22Rv1 (cell line): ENCODE measurements around the gene RASA3.

Source experiments
- ZFX ChIP-seq: fragments of 450-650 bp; IDR thresholded peaks from 2 replicates; pipeline ENCODE4 v1.6.1; 2017; ENCODE audit warnings: antibody characterized with exemption, borderline replicate concordance
- TF ChIP-seq, protein P1 (sequence below): fragments of 450-650 bp; IDR thresholded peaks from 2 replicates; pipeline ENCODE4 v1.5.1; 2017; ENCODE audit warnings: mild to moderate bottlenecking

DNA sequence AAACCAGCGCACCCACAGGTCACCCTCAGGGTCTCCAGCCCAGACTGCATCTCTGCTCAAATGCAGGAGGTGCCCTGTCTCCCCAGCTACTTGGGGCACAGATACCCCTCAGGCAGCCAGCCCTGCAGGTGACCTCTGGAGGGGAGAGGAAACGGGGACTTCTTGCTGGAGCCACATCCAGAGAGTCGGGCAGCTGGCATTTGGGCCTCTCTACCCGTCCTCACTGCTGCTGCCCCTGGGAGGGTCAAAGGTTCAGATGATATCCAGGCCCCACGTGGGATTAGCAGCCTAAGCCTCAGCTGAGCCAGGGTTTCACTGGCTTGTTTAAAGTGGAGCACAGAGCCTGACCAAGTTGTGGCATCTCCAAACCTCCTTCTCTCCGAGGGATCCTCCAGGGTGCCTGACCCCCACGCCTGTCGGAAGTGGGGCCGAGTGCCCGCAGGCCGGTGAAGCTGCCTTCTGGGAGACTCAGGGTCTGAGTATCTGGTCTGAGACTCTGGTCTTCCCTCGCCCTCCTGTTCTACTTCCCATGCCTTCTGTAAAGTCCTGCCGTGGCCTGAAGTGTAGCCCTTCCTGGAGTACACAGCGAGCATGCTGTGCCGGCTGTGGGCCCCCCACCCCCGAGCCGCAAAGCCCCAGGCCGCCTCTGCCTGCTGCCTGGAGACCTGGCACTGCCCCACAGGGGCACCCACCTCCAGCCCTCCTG lies 2.1 kb downstream of the RASA3 start:
- TF ChIP-seq, protein P1, sequence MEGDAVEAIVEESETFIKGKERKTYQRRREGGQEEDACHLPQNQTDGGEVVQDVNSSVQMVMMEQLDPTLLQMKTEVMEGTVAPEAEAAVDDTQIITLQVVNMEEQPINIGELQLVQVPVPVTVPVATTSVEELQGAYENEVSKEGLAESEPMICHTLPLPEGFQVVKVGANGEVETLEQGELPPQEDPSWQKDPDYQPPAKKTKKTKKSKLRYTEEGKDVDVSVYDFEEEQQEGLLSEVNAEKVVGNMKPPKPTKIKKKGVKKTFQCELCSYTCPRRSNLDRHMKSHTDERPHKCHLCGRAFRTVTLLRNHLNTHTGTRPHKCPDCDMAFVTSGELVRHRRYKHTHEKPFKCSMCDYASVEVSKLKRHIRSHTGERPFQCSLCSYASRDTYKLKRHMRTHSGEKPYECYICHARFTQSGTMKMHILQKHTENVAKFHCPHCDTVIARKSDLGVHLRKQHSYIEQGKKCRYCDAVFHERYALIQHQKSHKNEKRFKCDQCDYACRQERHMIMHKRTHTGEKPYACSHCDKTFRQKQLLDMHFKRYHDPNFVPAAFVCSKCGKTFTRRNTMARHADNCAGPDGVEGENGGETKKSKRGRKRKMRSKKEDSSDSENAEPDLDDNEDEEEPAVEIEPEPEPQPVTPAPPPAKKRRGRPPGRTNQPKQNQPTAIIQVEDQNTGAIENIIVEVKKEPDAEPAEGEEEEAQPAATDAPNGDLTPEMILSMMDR, result no peak
- no peak for TF ChIP-seq ZFX
